NCI-H1417 (cell line): ENCODE measurements around the gene KCNT1.
"Not testable (repeated sequence)": the region's sequence is repeated elsewhere in the genome, so short reads cannot be mapped to it uniquely, and the experiment has no call there.

ENCODE experiments used
- DNase-seq, 3 experiments: peaks; one replicate each; lab custom pipeline; 2025; lab: John Stamatoyannopoulos, UW

KCNT1 gene

DNA sequence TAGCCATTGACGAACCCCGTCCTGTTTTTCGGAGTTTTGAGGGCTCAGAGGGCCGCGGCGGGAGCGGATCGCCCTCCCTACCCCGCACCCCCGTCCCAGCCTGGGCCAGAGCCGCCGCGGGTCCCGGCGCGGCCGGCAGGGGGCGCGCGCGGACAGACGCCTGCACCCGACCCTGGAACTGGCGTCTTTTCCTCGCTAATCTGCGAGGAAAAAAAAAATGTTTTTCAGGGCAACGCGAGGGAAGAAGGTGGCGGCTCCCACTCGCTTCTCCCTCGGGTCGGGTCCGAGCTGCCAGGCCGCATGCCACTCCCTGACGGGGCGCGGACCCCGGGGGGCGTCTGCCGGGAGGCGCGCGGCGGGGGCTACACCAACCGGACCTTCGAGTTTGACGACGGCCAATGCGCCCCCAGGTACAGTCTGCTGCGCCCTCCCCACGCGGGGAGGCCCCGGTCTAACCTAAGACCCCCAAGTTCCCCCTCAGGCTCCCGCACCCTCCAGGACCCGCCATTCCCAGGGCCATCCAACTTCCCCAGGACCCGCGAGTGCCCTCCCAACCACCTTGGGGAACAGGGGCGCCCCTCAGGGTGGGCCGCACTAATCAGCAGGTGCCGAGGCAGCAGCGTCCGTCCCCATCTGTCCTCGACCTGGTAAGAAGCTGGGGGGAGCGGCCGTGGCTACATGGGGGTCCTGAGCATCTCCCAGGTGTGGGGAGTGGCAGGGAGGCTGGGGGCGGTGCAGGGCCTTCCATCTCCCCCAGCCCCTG, at the start of gene KCNT1:
Gene KCNT1, plus strand, starts transcription at position 227 of the 763 bp plus-strand sequence. Its CDS starts 74 bp downstream, at position 301.
- DNase-seq: peak; percentile 8 to 74 (median 62)

GRCh38 chr9:135655317-135655716, 46.7 kb upstream of the KCNT1 start:
- no peak for DNase-seq

GRCh38 chr9:135657416-135657815, 44.6 kb upstream of the KCNT1 start:
- no peak for DNase-seq

- no peak for DNase-seq
Measured at GRCh38 chr9:135659252-135659651, 42.7 kb upstream of the KCNT1 start.

GRCh38 chr9:135660407-135660806, 41.6 kb upstream of the KCNT1 start:
- DNase-seq: no peak

DNA sequence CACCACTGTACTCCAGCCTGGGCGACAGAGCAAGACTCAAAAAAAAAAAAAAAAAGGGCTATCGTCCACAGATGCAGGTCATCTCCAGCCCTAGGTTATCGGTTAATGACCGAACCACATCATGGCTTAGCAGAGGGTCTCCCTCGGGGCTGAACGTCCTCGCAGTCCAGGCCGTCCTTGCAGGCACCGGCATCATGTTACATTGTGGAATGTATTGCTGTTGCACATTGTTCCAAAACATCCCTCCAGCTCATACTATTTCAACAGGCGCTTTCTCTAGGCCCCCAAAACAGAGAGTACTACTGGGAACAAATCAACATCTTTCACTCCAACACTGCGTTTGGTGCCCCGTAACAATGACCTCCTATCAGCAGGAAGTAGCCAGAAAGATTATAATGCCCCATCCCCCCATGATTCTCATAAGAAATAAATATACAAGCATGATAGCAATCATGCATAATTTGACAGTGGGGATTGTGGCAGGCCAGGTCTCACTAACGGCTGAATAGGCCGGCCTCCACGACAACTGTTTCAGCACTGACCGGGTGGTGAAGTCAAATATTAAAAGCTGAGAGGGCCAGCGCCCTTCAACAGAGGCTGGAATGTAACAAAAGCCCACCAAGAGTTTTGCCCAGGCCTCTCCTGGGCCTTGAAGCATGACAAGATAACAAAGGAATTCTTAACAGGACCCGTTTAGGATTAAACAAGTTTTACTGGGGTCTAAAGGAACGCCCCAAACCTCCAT, 40.0 kb upstream of the KCNT1 start:
- DNase-seq: no peak

DNA sequence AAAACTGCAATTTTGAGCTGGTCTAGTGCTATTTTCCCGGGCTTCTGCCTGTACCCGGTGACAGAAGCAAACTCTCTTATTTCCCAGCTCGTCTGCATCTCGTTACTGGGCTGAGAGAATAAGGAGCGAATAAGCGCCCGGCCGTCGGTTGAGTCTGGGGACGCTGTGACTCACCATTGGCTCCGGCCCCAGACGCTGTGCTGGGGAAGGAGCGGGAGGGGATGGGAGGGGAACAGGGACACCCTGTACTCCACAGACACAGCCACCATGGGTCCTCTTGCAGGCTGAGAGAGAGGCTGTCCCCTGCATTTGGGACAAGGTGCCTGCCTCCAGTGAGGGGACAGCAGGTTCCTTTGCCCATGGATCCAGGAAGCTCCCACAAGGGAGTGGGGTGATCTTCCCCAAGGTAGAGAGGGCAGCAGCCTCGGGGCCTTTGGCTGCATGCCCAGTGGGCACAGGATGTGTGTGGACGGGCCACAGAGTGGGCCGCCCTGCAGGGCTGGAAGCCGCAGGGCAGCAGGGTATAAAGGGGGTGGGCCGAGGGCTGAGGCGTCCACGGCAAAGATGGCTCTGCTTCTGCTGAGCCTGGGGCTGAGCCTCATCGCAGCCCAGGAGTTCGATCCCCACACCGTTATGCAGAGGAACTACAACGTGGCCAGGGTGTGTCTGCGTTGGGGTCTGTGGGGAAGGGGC, 39.1 kb upstream of the KCNT1 start, which contains the start of gene LCN9:
Gene LCN9, plus strand, starts transcription at position 552 of the 693 bp plus-strand sequence. Its CDS starts 13 bp downstream, at position 565.
- no peak for DNase-seq

- no peak for DNase-seq
Measured at GRCh38 chr9:135663451-135663770, 38.6 kb upstream of the KCNT1 start.

- DNase-seq: no peak
Measured at GRCh38 chr9:135663857-135664256, 38.1 kb upstream of the KCNT1 start.

GRCh38 chr9:135664266-135664665, 37.7 kb upstream of the KCNT1 start:
- no peak for DNase-seq

DNA sequence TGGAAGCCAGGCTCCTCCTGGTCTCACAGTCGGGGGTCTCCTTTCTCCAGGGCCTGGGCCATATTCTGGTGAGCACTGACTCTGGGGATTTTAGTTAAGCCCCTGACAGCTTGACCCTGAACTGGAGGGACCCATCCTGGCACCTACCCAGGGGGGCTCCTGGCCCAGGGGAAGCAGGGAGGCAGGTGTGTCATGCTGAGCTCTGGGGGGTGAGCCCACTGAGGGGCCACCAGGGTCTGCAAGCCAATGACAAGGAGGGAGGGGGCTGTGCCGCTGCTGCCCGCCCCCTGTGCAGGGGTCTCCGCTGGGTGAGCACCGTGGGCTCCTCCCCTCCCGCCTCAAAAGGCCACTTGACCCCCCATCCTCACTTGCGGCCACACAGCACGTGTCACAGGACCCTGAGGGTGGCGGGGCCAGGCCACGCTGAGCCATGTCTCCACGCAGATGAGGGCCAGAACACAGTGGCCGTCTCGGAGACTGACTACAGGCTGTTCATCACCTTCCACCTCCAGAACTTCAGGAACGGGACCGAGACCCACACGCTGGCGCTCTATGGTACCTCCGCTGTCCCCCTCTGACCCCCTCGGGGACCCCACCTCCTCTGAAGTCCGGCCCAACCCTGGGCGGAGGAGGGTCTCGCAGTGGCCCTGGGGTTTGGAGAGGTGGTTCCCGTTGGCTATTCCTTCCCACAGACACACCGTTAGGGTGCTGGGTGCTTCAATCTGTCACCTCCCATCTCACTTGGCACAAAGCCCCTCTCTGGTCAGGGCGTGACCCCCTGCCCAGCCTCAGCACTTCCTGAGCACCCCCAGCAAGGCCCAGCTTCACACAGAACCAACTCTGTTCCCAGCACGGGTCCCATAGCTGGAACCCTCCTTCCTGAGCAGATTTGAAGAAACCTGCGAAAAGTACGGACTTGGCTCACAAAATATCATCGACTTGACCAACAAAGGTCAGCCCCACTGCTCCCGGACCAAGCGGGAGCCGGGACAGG, 36.9 kb upstream of the KCNT1 start:
- DNase-seq: no peak

GRCh38 chr9:135665795-135666189, 36.2 kb upstream of the KCNT1 start:
- no peak for DNase-seq

- no peak for DNase-seq
Measured at GRCh38 chr9:135666534-135667462, 35.2 kb upstream of the KCNT1 start.

GRCh38 chr9:135667463-135668001, 34.5 kb upstream of the KCNT1 start:
- no peak for DNase-seq

- DNase-seq: not testable (repeated sequence)
Measured at GRCh38 chr9:135669018-135669417, 33.0 kb upstream of the KCNT1 start.

DNA sequence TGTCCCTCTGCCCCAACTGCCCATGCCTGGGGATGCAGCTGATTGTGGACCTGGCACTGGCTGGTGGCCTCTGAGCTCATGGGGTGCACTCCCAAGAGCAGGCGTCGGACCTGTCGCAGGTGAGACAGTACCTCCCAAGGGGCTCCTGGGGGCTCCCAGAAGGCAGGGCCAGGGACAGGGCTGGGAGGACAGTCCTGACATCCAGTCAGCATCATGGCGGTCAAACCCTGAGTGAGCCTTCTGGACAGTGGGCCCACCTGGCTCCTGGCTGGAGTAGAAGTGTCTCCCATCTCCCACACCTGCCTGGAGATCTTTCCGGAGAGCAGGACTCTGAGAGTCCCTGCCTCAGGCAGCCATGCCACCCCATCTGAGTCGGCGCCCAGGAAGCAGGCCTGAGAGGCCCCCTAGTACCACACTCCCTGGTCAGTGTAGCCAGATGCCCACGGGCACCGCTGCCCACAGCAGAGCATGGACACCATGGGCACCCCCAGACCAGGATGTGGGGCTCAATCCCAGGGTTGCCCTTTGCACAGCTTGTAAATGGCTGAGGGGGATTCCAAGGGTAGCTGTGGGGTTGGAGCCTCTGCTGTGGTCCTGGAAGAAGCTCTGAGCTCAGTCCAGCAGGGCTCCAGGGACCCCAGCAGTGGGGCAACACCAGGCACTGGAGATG, 32.2 kb upstream of the KCNT1 start:
- DNase-seq: no peak

DNA sequence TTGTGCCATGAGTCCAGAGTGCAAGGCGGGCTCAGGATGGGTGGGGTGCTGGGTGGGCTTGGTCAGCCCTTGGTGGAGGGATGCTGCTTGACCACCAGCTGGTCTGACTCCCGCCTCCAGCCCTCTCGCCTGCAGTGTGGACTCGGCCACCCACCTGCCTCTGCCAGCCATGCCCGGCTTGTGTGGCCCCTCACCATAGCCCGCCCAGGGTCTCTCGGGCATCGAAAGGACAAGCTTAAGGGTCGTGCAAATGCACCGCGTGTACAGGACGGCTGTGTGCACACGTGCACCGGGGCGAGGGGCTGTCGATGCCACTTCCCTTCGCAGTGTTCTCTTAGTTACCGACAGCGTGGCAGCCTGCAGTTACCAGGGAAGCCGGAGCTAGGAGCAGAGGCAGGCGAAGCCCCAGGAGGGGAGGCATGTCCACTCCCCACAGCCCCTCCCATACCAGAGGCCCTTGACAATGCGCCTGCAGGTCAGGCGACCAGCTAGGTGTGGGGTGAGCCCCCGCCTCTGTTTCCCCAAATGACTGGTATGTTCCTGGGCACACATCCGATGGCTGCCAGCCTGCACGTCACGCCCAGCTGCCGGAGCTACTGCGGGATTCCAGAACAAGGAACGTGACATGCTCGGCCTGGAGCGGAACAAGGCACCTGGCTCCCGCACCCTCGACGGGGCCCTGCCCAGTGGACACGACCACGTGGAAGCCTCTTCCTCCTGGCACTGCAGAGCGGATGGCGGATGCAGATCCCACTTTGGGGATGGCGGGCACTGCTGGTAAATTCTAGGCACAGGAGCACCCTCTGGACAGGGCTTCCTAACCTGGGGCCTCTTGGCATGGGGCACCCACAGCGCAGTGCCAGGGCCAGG, 31.0 kb upstream of the KCNT1 start:
- peak in 1 of 3 experiments; percentile 16 for DNase-seq

- no peak for DNase-seq
Measured at GRCh38 chr9:135671591-135672041, 30.4 kb upstream of the KCNT1 start.
